SKM-1 treated with dmso at 0.1 percent for 144 hours (cell line): Measurements from ENCODE around the gene HS3ST3B1.
A peak's percentile ranks its signal among the peaks of the same experiment; 100 is the strongest.

Source experiments
- DNase-seq: peaks from one replicate; lab custom pipeline; 2025; ENCODE audit not compliant: unreplicated experiment; lab: John Stamatoyannopoulos, UW

Gene HS3ST3B1

GRCh38 chr17:14320734-14321475 lies 20.0 kb downstream of the HS3ST3B1 start:
- DNase-seq = no peak

GRCh38 chr17:14321476-14321949 lies 20.6 kb downstream of the HS3ST3B1 start:
- DNase-seq = no peak

- DNase-seq = no peak
Measured at GRCh38 chr17:14321980-14322776, 21.3 kb downstream of the HS3ST3B1 start.

GRCh38 chr17:14323522-14323981 lies 22.7 kb downstream of the HS3ST3B1 start:
- no peak for DNase-seq

- no peak for DNase-seq
Measured at GRCh38 chr17:14325618-14326167, 24.8 kb downstream of the HS3ST3B1 start.

- DNase-seq = no peak
Measured at GRCh38 chr17:14329900-14330491, 29.1 kb downstream of the HS3ST3B1 start.

- no peak for DNase-seq
Measured at GRCh38 chr17:14330492-14330962, 29.6 kb downstream of the HS3ST3B1 start.

- no peak for DNase-seq
Measured at GRCh38 chr17:14331225-14331981, 30.5 kb downstream of the HS3ST3B1 start.

- DNase-seq = no peak
Measured at GRCh38 chr17:14331982-14332298, 31.1 kb downstream of the HS3ST3B1 start.

- no peak for DNase-seq
Measured at GRCh38 chr17:14332331-14332730, 31.4 kb downstream of the HS3ST3B1 start.

GRCh38 chr17:14333506-14333905 lies 32.6 kb downstream of the HS3ST3B1 start:
- no peak for DNase-seq

GRCh38 chr17:14334276-14334840 lies 33.5 kb downstream of the HS3ST3B1 start:
- no peak for DNase-seq

GRCh38 chr17:14334919-14335318 lies 34.0 kb downstream of the HS3ST3B1 start:
- DNase-seq = no peak

GRCh38 chr17:14336418-14336817 lies 35.5 kb downstream of the HS3ST3B1 start:
- DNase-seq = no peak

GRCh38 chr17:14337596-14338079 lies 36.8 kb downstream of the HS3ST3B1 start:
- DNase-seq = no peak

GRCh38 chr17:14340857-14341754 lies 40.2 kb downstream of the HS3ST3B1 start:
- DNase-seq = no peak

- DNase-seq = no peak
Measured at GRCh38 chr17:14341866-14342265, 41.0 kb downstream of the HS3ST3B1 start.

- DNase-seq = no peak
Measured at GRCh38 chr17:14346801-14347200, 45.9 kb downstream of the HS3ST3B1 start.

GRCh38 chr17:14351493-14351892 lies 50.6 kb downstream of the HS3ST3B1 start:
- DNase-seq = peak; percentile 32
